ENCODE data around the gene SLC25A36.

Gene SLC25A36

GRCh38 chr3:140941434-140942220, at the start of gene SLC25A36:
SLC25A36 (plus strand) TSS chr3:140941836; CDS start chr3:140942055, 219 bp downstream.
- H3K27me3 ChIP-seq (ENCODE audit: control insufficient read depth, insufficient read depth, low read length) = no peaks in the 10 kb centered on the region
- peaks cover 17% of the 10 kb centered on the region for H3K4me1 ChIP-seq (ENCODE audit: control insufficient read depth, insufficient read depth, low read length)
- no peaks in the 10 kb centered on the region for H3K36me3 ChIP-seq (ENCODE audit: control insufficient read depth, insufficient read depth, low read length)
- H3K9ac ChIP-seq (ENCODE audit: low read length) = peak within 1 kb of the TSS; percentile 98
- H3K9me3 ChIP-seq (ENCODE audit: control insufficient read depth, low read length) = no peaks in the 10 kb centered on the region
- peak within 1 kb of the TSS; percentile 87 for H3K4me3 ChIP-seq (ENCODE audit: low read length)

GRCh38 chr3:140896997-140897396, 44.6 kb upstream of the SLC25A36 start:
- Histone ChIP-seq H3K9me3 (ENCODE audit: control insufficient read depth, low read length) (no peaks in the 10 kb centered on the region), H3K27me3 (ENCODE audit: control insufficient read depth, insufficient read depth, low read length) (no peaks in the 10 kb centered on the region), H3K9ac (ENCODE audit: low read length) (no peak overlapping the region), H3K4me3 (ENCODE audit: low read length) (no peak overlapping the region), H3K36me3 (ENCODE audit: control insufficient read depth, insufficient read depth, low read length) (no peaks in the 10 kb centered on the region), H3K4me1 (ENCODE audit: control insufficient read depth, insufficient read depth, low read length) (peaks cover 4% of the 10 kb centered on the region)

GRCh38 chr3:140898340-140899180, 43.1 kb upstream of the SLC25A36 start:
- Histone ChIP-seq H3K4me3 (ENCODE audit: low read length) (no peak overlapping the region), H3K9ac (ENCODE audit: low read length) (no peak overlapping the region), H3K9me3 (ENCODE audit: control insufficient read depth, low read length) (no peaks in the 10 kb centered on the region), H3K27me3 (ENCODE audit: control insufficient read depth, insufficient read depth, low read length) (no peaks in the 10 kb centered on the region), H3K4me1 (ENCODE audit: control insufficient read depth, insufficient read depth, low read length) (peaks cover 4% of the 10 kb centered on the region), H3K36me3 (ENCODE audit: control insufficient read depth, insufficient read depth, low read length) (no peaks in the 10 kb centered on the region)

- peaks cover 4% of the 10 kb centered on the region for H3K4me1 ChIP-seq (ENCODE audit: control insufficient read depth, insufficient read depth, low read length)
- H3K4me3 ChIP-seq (ENCODE audit: low read length) = no peak overlapping the region
- no peak overlapping the region for H3K9ac ChIP-seq (ENCODE audit: low read length)
- no peaks in the 10 kb centered on the region for H3K9me3 ChIP-seq (ENCODE audit: control insufficient read depth, low read length)
- no peaks in the 10 kb centered on the region for H3K27me3 ChIP-seq (ENCODE audit: control insufficient read depth, insufficient read depth, low read length)
- no peaks in the 10 kb centered on the region for H3K36me3 ChIP-seq (ENCODE audit: control insufficient read depth, insufficient read depth, low read length)
Observed at GRCh38 chr3:140899363-140899762, 42.3 kb upstream of the SLC25A36 start.

- H3K36me3 ChIP-seq (ENCODE audit: control insufficient read depth, insufficient read depth, low read length) = no peaks in the 10 kb centered on the region
- no peaks in the 10 kb centered on the region for H3K9me3 ChIP-seq (ENCODE audit: control insufficient read depth, low read length)
- no peak overlapping the region for H3K9ac ChIP-seq (ENCODE audit: low read length)
- no peak overlapping the region for H3K4me3 ChIP-seq (ENCODE audit: low read length)
- H3K4me1 ChIP-seq (ENCODE audit: control insufficient read depth, insufficient read depth, low read length) = peaks cover 4% of the 10 kb centered on the region
- H3K27me3 ChIP-seq (ENCODE audit: control insufficient read depth, insufficient read depth, low read length) = no peaks in the 10 kb centered on the region
Observed at GRCh38 chr3:140902791-140903190, 38.8 kb upstream of the SLC25A36 start.

- H3K4me3 ChIP-seq (ENCODE audit: low read length) = no peak overlapping the region
- peaks cover 4% of the 10 kb centered on the region for H3K4me1 ChIP-seq (ENCODE audit: control insufficient read depth, insufficient read depth, low read length)
- H3K9ac ChIP-seq (ENCODE audit: low read length) = no peak overlapping the region
- H3K9me3 ChIP-seq (ENCODE audit: control insufficient read depth, low read length) = no peaks in the 10 kb centered on the region
- no peaks in the 10 kb centered on the region for H3K36me3 ChIP-seq (ENCODE audit: control insufficient read depth, insufficient read depth, low read length)
- H3K27me3 ChIP-seq (ENCODE audit: control insufficient read depth, insufficient read depth, low read length) = no peaks in the 10 kb centered on the region
Observed at GRCh38 chr3:140903196-140903595, 38.4 kb upstream of the SLC25A36 start.

GRCh38 chr3:140904521-140904920, 37.1 kb upstream of the SLC25A36 start:
- peaks cover 2% of the 10 kb centered on the region for H3K4me1 ChIP-seq (ENCODE audit: control insufficient read depth, insufficient read depth, low read length)
- H3K9ac ChIP-seq (ENCODE audit: low read length) = no peak overlapping the region
- no peaks in the 10 kb centered on the region for H3K36me3 ChIP-seq (ENCODE audit: control insufficient read depth, insufficient read depth, low read length)
- no peaks in the 10 kb centered on the region for H3K27me3 ChIP-seq (ENCODE audit: control insufficient read depth, insufficient read depth, low read length)
- no peak overlapping the region for H3K4me3 ChIP-seq (ENCODE audit: low read length)
- no peaks in the 10 kb centered on the region for H3K9me3 ChIP-seq (ENCODE audit: control insufficient read depth, low read length)

GRCh38 chr3:140905559-140905958, 36.1 kb upstream of the SLC25A36 start:
- no peaks in the 10 kb centered on the region for H3K36me3 ChIP-seq (ENCODE audit: control insufficient read depth, insufficient read depth, low read length)
- no peak overlapping the region for H3K9ac ChIP-seq (ENCODE audit: low read length)
- no peaks in the 10 kb centered on the region for H3K4me1 ChIP-seq (ENCODE audit: control insufficient read depth, insufficient read depth, low read length)
- no peak overlapping the region for H3K4me3 ChIP-seq (ENCODE audit: low read length)
- H3K27me3 ChIP-seq (ENCODE audit: control insufficient read depth, insufficient read depth, low read length) = no peaks in the 10 kb centered on the region
- H3K9me3 ChIP-seq (ENCODE audit: control insufficient read depth, low read length) = no peaks in the 10 kb centered on the region

GRCh38 chr3:140906785-140907184, 34.9 kb upstream of the SLC25A36 start:
- Histone ChIP-seq H3K4me3 (ENCODE audit: low read length) (no peak overlapping the region), H3K27me3 (ENCODE audit: control insufficient read depth, insufficient read depth, low read length) (no peaks in the 10 kb centered on the region), H3K36me3 (ENCODE audit: control insufficient read depth, insufficient read depth, low read length) (no peaks in the 10 kb centered on the region), H3K4me1 (ENCODE audit: control insufficient read depth, insufficient read depth, low read length) (no peaks in the 10 kb centered on the region), H3K9ac (ENCODE audit: low read length) (no peak overlapping the region), H3K9me3 (ENCODE audit: control insufficient read depth, low read length) (no peaks in the 10 kb centered on the region)

- no peaks in the 10 kb centered on the region for H3K27me3 ChIP-seq (ENCODE audit: control insufficient read depth, insufficient read depth, low read length)
- no peak overlapping the region for H3K4me3 ChIP-seq (ENCODE audit: low read length)
- H3K4me1 ChIP-seq (ENCODE audit: control insufficient read depth, insufficient read depth, low read length) = no peaks in the 10 kb centered on the region
- no peaks in the 10 kb centered on the region for H3K9me3 ChIP-seq (ENCODE audit: control insufficient read depth, low read length)
- H3K36me3 ChIP-seq (ENCODE audit: control insufficient read depth, insufficient read depth, low read length) = no peaks in the 10 kb centered on the region
- H3K9ac ChIP-seq (ENCODE audit: low read length) = no peak overlapping the region
Observed at GRCh38 chr3:140910860-140911259, 30.8 kb upstream of the SLC25A36 start.

- Histone ChIP-seq H3K4me3 (ENCODE audit: low read length) (no peak overlapping the region), H3K27me3 (ENCODE audit: control insufficient read depth, insufficient read depth, low read length) (no peaks in the 10 kb centered on the region), H3K9ac (ENCODE audit: low read length) (no peak overlapping the region), H3K4me1 (ENCODE audit: control insufficient read depth, insufficient read depth, low read length) (no peaks in the 10 kb centered on the region), H3K36me3 (ENCODE audit: control insufficient read depth, insufficient read depth, low read length) (no peaks in the 10 kb centered on the region), H3K9me3 (ENCODE audit: control insufficient read depth, low read length) (no peaks in the 10 kb centered on the region)
Observed at GRCh38 chr3:140911822-140912221, 29.8 kb upstream of the SLC25A36 start.

- Histone ChIP-seq H3K36me3 (ENCODE audit: control insufficient read depth, insufficient read depth, low read length) (no peaks in the 10 kb centered on the region), H3K27me3 (ENCODE audit: control insufficient read depth, insufficient read depth, low read length) (no peaks in the 10 kb centered on the region), H3K9me3 (ENCODE audit: control insufficient read depth, low read length) (no peaks in the 10 kb centered on the region), H3K4me3 (ENCODE audit: low read length) (no peak overlapping the region), H3K9ac (ENCODE audit: low read length) (no peak overlapping the region), H3K4me1 (ENCODE audit: control insufficient read depth, insufficient read depth, low read length) (no peaks in the 10 kb centered on the region)
Observed at GRCh38 chr3:140913728-140914127, 27.9 kb upstream of the SLC25A36 start.

Data from mucosa of stomach (tissue), 1 donor.